ENCODE results near the gene HPCAL4.

The HPCAL4 gene

GRCh38 chr1:39729842-39730241 lies 38.6 kb upstream of the HPCAL4 start:
- DNase-seq (ENCODE audit: low read depth): no peak
- in situ Hi-C loops (cut with HindIII; ENCODE audit: low sequenced_read_pairs): loop anchor here (10.0 kb wide), 3 partner anchors 75 to 305 kb away; partner anchors contain the start of gene HEYL
- H3K4me3 ChIP-seq (ENCODE audit: low read depth, low read length): no peak overlapping the region
- TF ChIP-seq CTCF (IDR thresholded peaks at IDR 0.05; ENCODE audit: low read depth, low read length, missing control alignments): no peak

- in situ Hi-C loops (cut with HindIII; ENCODE audit: low sequenced_read_pairs): no loop called here
- no peak for TF ChIP-seq CTCF (IDR thresholded peaks at IDR 0.05; ENCODE audit: low read depth, low read length, missing control alignments)
- no peak overlapping the region for H3K4me3 ChIP-seq (ENCODE audit: low read depth, low read length)
- no peak for DNase-seq (ENCODE audit: low read depth)
Observed at GRCh38 chr1:39729030-39729429, 37.8 kb upstream of the HPCAL4 start.

GRCh38 chr1:39727932-39728317 lies 36.7 kb upstream of the HPCAL4 start:
- H3K4me3 ChIP-seq (ENCODE audit: low read depth, low read length): no peak overlapping the region
- no peak for DNase-seq (ENCODE audit: low read depth)
- in situ Hi-C loops (cut with HindIII; ENCODE audit: low sequenced_read_pairs): no loop called here
- no peak for TF ChIP-seq CTCF (IDR thresholded peaks at IDR 0.05; ENCODE audit: low read depth, low read length, missing control alignments)

GRCh38 chr1:39727221-39727931 lies 36.1 kb upstream of the HPCAL4 start:
- TF ChIP-seq CTCF (IDR thresholded peaks at IDR 0.05; ENCODE audit: low read depth, low read length, missing control alignments): no peak
- no peak for DNase-seq (ENCODE audit: low read depth)
- no peak overlapping the region for H3K4me3 ChIP-seq (ENCODE audit: low read depth, low read length)
- in situ Hi-C loops (cut with HindIII; ENCODE audit: low sequenced_read_pairs): no loop called here

- DNase-seq (ENCODE audit: low read depth): no peak
- in situ Hi-C loops (cut with HindIII; ENCODE audit: low sequenced_read_pairs): no loop called here
- TF ChIP-seq CTCF (IDR thresholded peaks at IDR 0.05; ENCODE audit: low read depth, low read length, missing control alignments): no peak
- no peak overlapping the region for H3K4me3 ChIP-seq (ENCODE audit: low read depth, low read length)
Observed at GRCh38 chr1:39726600-39726999, 35.4 kb upstream of the HPCAL4 start.

- no peak overlapping the region for H3K4me3 ChIP-seq (ENCODE audit: low read depth, low read length)
- in situ Hi-C loops (cut with HindIII; ENCODE audit: low sequenced_read_pairs): no loop called here
- TF ChIP-seq CTCF (IDR thresholded peaks at IDR 0.05; ENCODE audit: low read depth, low read length, missing control alignments): no peak
- no peak for DNase-seq (ENCODE audit: low read depth)
Observed at GRCh38 chr1:39722495-39722894, 31.3 kb upstream of the HPCAL4 start.

Data from astrocyte of the cerebellum (primary cell).